Vagina (tissue), 2 donors: Measurements from ENCODE around the gene ALAD.

Experiments
- CTCF ChIP-seq, 3 experiments: fragments of 450-650 bp in 2 of 3; fragments of 200-600 bp in 1 of 3; sonication (generic) in 1 of 3; IDR thresholded peaks; one replicate each; pipeline ENCODE4 v1.5.1; 2017 to 2019; ENCODE audit warnings: antibody characterized with exemption in 3 of 3, mild to moderate bottlenecking in 2 of 3, moderate library complexity in 2 of 3
- POLR2A ChIP-seq, 2 donors: fragments of 450-650 bp; IDR thresholded peaks; one replicate each; pipeline ENCODE4 v1.6.1; 2017; ENCODE audit warnings: antibody characterized with exemption in 2 of 2, mild to moderate bottlenecking in 2 of 2, moderate library complexity in 2 of 2
- POLR2AphosphoS5 ChIP-seq, 2 donors: sonication (generic); formaldehyde crosslinking; IDR thresholded peaks; one replicate each; pipeline ENCODE4 v1.9.0; 2017; ENCODE audit warnings: antibody characterized with exemption in 2 of 2, mild to moderate bottlenecking in 2 of 2, low read depth in 1 of 2; ENCODE audit not compliant: insufficient read depth in 1 of 2

GRCh38 chr9:113417370-113417769, 16.3 kb upstream of the ALAD start:
- TF ChIP-seq POLR2AphosphoS5 (IDR thresholded peaks at IDR 0.05; ENCODE audit: insufficient read depth in 1 of 2, low read depth in 1 of 2), result no peak
- no peak for TF ChIP-seq CTCF (IDR thresholded peaks at IDR 0.05)
- TF ChIP-seq POLR2A (IDR thresholded peaks at IDR 0.05), result no peak
